Measurements from ENCODE around the gene ARHGEF38. TPM values are rescaled to one million over a fixed set of nuclear protein-coding genes. Genes with fewer than 3 reads are reported as not detected.
"Not testable (repeated sequence)": the region's sequence is repeated elsewhere in the genome, so short reads cannot be mapped to it uniquely, and the experiment has no call there.

Gene ARHGEF38
- total RNA-seq, 1 experiment from 2014 or later: not detected

GRCh38 chr4:105645440-105645839, 93.0 kb downstream of the ARHGEF38 start:
- no peak for DNase-seq (ENCODE audit: low read depth)

GRCh38 chr4:105650190-105650589, 97.8 kb downstream of the ARHGEF38 start:
- DNase-seq (ENCODE audit: low read depth): no peak

DNA sequence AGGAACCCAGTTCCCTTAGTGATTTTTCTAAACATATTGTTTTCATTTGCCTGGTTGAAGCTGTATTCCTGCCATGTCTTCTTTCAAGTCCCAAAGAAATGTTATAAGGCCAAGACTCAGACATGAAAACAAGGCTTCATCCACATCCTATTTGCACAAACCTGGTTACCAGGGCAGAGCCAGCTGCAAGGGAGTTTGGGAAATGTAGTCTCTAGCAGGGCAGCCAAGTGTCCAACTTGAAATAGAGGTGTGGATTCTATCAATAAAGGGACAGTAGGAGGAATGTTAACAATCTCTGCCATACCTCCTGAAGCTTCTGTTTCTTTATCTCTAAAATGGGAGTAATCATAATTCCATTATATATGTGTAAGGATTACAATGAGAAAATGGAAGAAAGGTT, 99.5 kb downstream of the ARHGEF38 start:
- no peak for DNase-seq (ENCODE audit: low read depth)

DNA sequence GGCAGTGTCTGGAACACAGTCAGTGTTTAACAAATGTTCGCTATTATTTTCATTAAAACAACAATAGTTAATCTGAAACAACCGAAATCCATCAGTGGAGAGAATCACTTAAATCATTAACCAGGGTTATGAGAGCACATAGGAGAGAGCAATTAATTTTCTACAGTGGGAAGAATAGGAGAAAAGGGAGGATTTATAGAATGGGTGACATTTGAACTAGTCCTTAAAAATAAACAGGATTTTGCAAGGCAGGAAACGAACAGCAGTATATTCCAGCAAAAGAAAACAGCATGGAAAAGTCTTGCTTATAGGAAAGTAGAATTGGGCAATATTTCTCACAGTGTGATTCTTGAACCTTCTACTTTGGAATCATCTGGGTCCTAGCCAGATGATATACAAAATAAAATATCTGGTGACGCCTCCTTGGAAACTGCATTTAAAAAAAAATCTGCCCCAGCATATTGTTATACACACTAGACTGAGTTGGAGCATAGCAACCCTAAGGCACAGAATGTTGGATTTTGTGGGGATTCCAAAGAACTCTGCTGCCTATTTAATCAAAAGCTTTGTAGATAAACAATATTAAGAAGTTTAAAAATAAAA, 100.0 kb downstream of the ARHGEF38 start:
- DNase-seq (ENCODE audit: low read depth): no peak

GRCh38 chr4:105657117-105657765, 104.8 kb downstream of the ARHGEF38 start:
- no peak for DNase-seq (ENCODE audit: low read depth)

DNA sequence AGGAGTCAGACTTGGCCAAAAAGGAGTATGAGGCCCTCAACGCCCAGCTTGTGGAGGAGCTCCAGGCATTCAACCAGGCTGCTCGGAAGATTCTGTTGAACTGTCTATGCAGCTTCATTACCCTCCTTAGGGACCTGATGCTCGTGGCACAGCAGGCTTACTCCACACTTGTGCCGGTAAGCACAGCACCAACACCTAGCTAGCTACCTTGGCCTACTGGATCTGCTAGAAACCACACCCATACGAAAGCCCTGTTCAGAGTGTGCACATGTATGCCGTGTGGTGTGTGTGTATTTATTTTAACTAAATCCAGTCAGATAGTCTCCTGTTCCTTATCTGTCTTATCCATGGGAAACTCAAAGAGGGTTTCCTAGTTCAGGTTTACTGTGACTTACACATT, 106.8 kb downstream of the ARHGEF38 start:
- no peak for DNase-seq (ENCODE audit: low read depth)

GRCh38 chr4:105661028-105661427, 108.6 kb downstream of the ARHGEF38 start:
- no peak for DNase-seq (ENCODE audit: low read depth)

GRCh38 chr4:105662935-105663675, 110.7 kb downstream of the ARHGEF38 start:
- DNase-seq (ENCODE audit: low read depth): no peak

- DNase-seq (ENCODE audit: low read depth): peak; percentile 51
Measured at GRCh38 chr4:105666693-105667092, 114.3 kb downstream of the ARHGEF38 start.

DNA sequence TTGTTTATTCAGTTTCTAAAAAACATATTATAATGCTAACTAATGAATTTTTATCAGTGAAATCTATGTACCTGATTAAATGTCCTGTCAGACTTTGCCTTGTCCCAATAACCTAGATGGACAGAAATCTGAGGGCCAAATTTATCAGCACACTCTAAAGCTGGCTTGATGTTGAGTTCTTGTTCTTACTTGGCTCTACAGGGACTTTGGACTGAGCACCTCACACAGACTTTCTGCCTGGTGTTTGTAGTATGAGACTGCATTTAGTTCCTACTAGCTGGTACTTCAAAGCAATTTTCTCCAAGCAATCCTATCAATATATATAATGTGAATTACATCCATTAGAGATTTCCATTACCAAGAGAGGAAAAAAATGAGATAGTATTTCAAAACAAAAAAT, 118.3 kb downstream of the ARHGEF38 start:
- DNase-seq (ENCODE audit: low read depth): no peak

GRCh38 chr4:105671301-105671700, 118.9 kb downstream of the ARHGEF38 start:
- DNase-seq (ENCODE audit: low read depth): no peak

DNA sequence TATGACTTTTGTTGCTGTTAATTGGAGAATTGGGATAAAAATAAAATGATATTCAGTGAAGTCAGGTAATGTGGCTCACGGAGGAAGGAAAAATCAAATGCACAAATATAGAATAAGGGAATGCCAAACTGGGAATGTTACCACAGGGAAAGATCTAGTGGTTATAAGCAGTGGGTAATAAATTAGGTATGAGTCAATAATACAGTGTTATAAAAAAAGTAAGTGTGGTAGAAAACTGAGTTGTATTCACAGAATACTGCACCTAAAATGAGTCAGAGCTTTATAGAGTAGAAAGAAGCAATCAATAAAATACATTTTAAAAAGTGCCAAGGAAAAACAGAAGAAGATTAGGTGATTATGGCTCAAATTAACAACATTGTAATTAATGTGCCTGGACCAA, 121.6 kb downstream of the ARHGEF38 start:
- DNase-seq (ENCODE audit: low read depth): peak; percentile 8

DNA sequence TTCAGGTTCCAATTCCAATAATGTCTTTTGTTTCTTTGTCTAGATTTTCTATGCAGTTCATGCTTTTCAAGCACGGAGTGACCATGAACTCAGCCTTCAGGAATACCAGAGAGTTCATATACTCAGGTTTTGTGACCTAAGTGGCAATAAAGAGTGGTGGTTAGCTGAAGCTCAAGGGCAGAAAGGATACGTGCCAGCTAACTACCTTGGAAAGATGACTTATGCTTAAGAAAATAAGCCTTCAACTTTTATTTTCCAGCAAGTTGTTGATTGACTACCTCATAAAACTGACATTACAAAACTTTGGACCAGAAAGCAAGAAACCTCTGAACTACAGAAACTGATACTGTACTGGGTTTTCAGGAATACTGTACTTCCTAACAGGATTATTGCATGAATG, 125.3 kb downstream of the ARHGEF38 start:
- DNase-seq (ENCODE audit: low read depth): no peak

GRCh38 chr4:105679186-105679585, 126.8 kb downstream of the ARHGEF38 start:
- peak; percentile 46 for DNase-seq (ENCODE audit: low read depth)

DNA sequence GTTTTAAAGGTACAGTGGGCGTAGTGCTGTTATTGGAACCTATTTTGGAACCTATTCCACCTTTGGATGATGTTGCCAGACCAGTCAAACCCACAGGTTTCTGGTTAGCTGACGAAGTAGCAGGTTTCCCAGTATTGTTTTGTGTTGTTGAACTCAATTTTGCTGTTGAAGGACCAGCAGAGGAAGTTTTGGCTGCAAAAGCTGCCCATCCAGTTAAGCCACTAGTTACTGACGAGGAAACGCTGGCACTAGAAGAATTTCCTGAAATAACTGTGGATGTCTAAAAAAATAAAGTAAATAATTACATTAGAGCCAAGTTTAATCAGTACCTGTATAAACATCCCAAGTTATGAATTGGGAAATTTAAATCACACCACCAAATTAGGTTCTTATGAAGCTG, 130.6 kb downstream of the ARHGEF38 start:
- no peak for DNase-seq (ENCODE audit: low read depth)

GRCh38 chr4:105686571-105686970, 134.2 kb downstream of the ARHGEF38 start:
- no peak for DNase-seq (ENCODE audit: low read depth)

DNA sequence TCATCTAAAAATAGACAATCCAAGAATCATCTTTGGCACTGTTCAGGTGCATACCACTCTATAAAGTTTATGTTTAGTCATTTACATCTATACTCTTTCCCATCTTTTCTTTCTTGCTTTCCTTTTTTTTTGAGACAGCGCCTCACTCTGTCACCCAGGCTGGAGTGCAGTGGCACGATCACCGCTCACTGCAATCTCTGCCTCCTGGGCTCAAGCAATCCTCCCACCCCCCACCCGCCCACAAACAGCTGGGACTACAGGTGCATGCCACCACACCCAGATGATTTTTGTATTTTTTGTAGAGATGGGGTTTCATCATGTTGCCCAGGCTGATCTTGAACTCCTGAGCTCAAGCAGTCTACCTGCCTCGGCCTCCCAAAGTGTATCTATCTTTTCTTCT, 142.4 kb downstream of the ARHGEF38 start:
- not testable (repeated sequence) for DNase-seq (ENCODE audit: low read depth)

GRCh38 chr4:105695832-105696231, 143.4 kb downstream of the ARHGEF38 start:
- DNase-seq (ENCODE audit: low read depth): not testable (repeated sequence)

DNA sequence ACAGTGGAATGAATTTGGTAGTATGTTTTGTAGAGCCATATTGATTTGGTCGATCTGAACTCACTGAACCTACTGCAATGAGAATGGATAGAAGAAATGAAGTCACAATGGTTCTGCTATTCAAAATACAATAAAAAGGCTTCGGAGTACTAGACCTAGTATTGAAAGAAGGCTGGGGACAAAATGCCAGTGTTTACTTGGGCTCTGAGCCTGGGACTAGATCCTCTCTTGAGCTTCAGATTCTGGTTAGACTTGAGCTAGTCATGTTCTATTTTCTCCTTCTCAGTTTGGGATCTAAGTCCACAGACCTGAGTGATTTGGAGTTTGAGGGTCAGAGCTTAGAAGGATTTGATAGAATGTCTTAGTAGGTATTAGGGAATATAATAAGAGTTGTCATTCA, 146.2 kb downstream of the ARHGEF38 start:
- DNase-seq (ENCODE audit: low read depth): no peak

GRCh38 chr4:105707782-105708180, 155.4 kb downstream of the ARHGEF38 start:
- no peak for DNase-seq (ENCODE audit: low read depth)

GRCh38 chr4:105708181-105709080, 156.0 kb downstream of the ARHGEF38 start, which contains the start of the genes GSTCD and INTS12:
Gene GSTCD, plus strand, starts transcription at chr4:105708784. Its CDS starts 8,830 bp downstream, at chr4:105717614.
Gene INTS12, minus strand, starts transcription at chr4:105708689. Its CDS starts 8,684 bp downstream, at chr4:105700005.
- peak; percentile 84 for DNase-seq (ENCODE audit: low read depth)

Measured in HT1080 (cell line).